ENCODE results near the gene GTF3C5. TPM values are rescaled to one million over a fixed set of nuclear protein-coding genes. Genes with fewer than 3 reads are reported as not detected.
"Not testable (repeated sequence)": the region's sequence is repeated elsewhere in the genome, so short reads cannot be mapped to it uniquely, and the experiment has no call there.

GTF3C5 gene
- total and polyA plus RNA-seq, 2 experiments from 2014 or later, result 52.5 to 66.0 TPM

GRCh38 chr9:132995879-132996278 lies 34.9 kb upstream of the GTF3C5 start:
- Histone ChIP-seq H3K36me3 (replicated peaks; ENCODE audit: insufficient read depth, low read depth) (no peaks in the 10 kb centered on the region), H3K79me2 (no peaks in the 10 kb centered on the region), H3K9me3 (ENCODE audit: low read depth) (no peaks in the 10 kb centered on the region), H3K27me3 (no peaks in the 10 kb centered on the region), H3K9me2 (replicated peaks; ENCODE audit: insufficient read depth) (no peaks in the 10 kb centered on the region), H3K27ac (no peak overlapping the region), H3K4me3 (no peak overlapping the region), H3K4me1 (ENCODE audit: insufficient read depth) (peaks cover 5% of the 10 kb centered on the region), H2AFZ (no peak overlapping the region), H4K20me1 (ENCODE audit: insufficient read depth, poor library complexity, severe bottlenecking) (no peaks in the 10 kb centered on the region), H3K4me2 (no peak overlapping the region)
- DNase-seq (ENCODE audit: low spot score), result no peak
- WGBS (ENCODE audit: low lambda C conversion rate, missing lambda C conversion rate), result 85% methylated on average over 8 of the region's 8 CpGs
- no peak for TF ChIP-seq EZH2phosphoT487 (IDR thresholded peaks at IDR 0.05; ENCODE audit: low read depth, severe bottlenecking, unreplicated experiment)
- TF ChIP-seq CTCF (IDR thresholded peaks at IDR 0.05; ENCODE audit: poor library complexity), result no peak
- no peak for TF ChIP-seq EZH2 (IDR thresholded peaks at IDR 0.05; ENCODE audit: borderline replicate concordance)

- no peaks in the 10 kb centered on the region for H3K9me2 ChIP-seq (replicated peaks; ENCODE audit: insufficient read depth)
- H3K27ac ChIP-seq, result no peak overlapping the region
- H3K4me2 ChIP-seq, result no peak overlapping the region
- H3K79me2 ChIP-seq, result no peaks in the 10 kb centered on the region
- H2AFZ ChIP-seq, result no peak overlapping the region
- no peaks in the 10 kb centered on the region for H3K36me3 ChIP-seq (replicated peaks; ENCODE audit: insufficient read depth, low read depth)
- TF ChIP-seq EZH2phosphoT487 (IDR thresholded peaks at IDR 0.05; ENCODE audit: low read depth, severe bottlenecking, unreplicated experiment) (no peak), EZH2 (IDR thresholded peaks at IDR 0.05; ENCODE audit: borderline replicate concordance) (no peak), CTCF (IDR thresholded peaks at IDR 0.05; ENCODE audit: poor library complexity) (no peak)
- H3K4me3 ChIP-seq, result no peak overlapping the region
- peaks cover 5% of the 10 kb centered on the region for H3K4me1 ChIP-seq (ENCODE audit: insufficient read depth)
- H4K20me1 ChIP-seq (ENCODE audit: insufficient read depth, poor library complexity, severe bottlenecking), result no peaks in the 10 kb centered on the region
- H3K27me3 ChIP-seq, result no peaks in the 10 kb centered on the region
- no peak for DNase-seq (ENCODE audit: low spot score)
- 82% methylated on average over 12 of the region's 13 CpGs for WGBS (ENCODE audit: low lambda C conversion rate, missing lambda C conversion rate)
- no peaks in the 10 kb centered on the region for H3K9me3 ChIP-seq (ENCODE audit: low read depth)
Observed at GRCh38 chr9:132996526-132996925, 34.3 kb upstream of the GTF3C5 start.

- no peak overlapping the region for H3K27ac ChIP-seq
- H3K27me3 ChIP-seq, result no peaks in the 10 kb centered on the region
- H3K4me2 ChIP-seq, result no peak overlapping the region
- no peaks in the 10 kb centered on the region for H3K9me3 ChIP-seq (ENCODE audit: low read depth)
- no peaks in the 10 kb centered on the region for H3K9me2 ChIP-seq (replicated peaks; ENCODE audit: insufficient read depth)
- no peak overlapping the region for H2AFZ ChIP-seq
- no peaks in the 10 kb centered on the region for H3K36me3 ChIP-seq (replicated peaks; ENCODE audit: insufficient read depth, low read depth)
- no peaks in the 10 kb centered on the region for H3K79me2 ChIP-seq
- TF ChIP-seq CTCF (IDR thresholded peaks at IDR 0.05; ENCODE audit: poor library complexity) (no peak), EZH2phosphoT487 (IDR thresholded peaks at IDR 0.05; ENCODE audit: low read depth, severe bottlenecking, unreplicated experiment) (no peak), EZH2 (IDR thresholded peaks at IDR 0.05; ENCODE audit: borderline replicate concordance) (no peak)
- 47% methylated on average over 4 of the region's 4 CpGs for WGBS (ENCODE audit: low lambda C conversion rate, missing lambda C conversion rate)
- peaks cover 5% of the 10 kb centered on the region for H3K4me1 ChIP-seq (ENCODE audit: insufficient read depth)
- no peaks in the 10 kb centered on the region for H4K20me1 ChIP-seq (ENCODE audit: insufficient read depth, poor library complexity, severe bottlenecking)
- H3K4me3 ChIP-seq, result no peak overlapping the region
- peak; percentile 58 for DNase-seq (ENCODE audit: low spot score)
Observed at GRCh38 chr9:132997591-132997990, 33.2 kb upstream of the GTF3C5 start.

- not testable (repeated sequence) for H3K27ac ChIP-seq
Observed at GRCh38 chr9:132998221-132998620, 32.6 kb upstream of the GTF3C5 start.

More at GRCh38 chr9:132998221-132998620, 32.6 kb upstream of the GTF3C5 start:
- not testable (repeated sequence) for H4K20me1 ChIP-seq (ENCODE audit: insufficient read depth, poor library complexity, severe bottlenecking); H3K4me1 ChIP-seq (ENCODE audit: insufficient read depth); H3K9me3 ChIP-seq (ENCODE audit: low read depth); H3K4me2 ChIP-seq; DNase-seq (ENCODE audit: low spot score); H3K4me3 ChIP-seq; H3K9me2 ChIP-seq (replicated peaks; ENCODE audit: insufficient read depth); H3K79me2 ChIP-seq; H2AFZ ChIP-seq; H3K36me3 ChIP-seq (replicated peaks; ENCODE audit: insufficient read depth, low read depth); H3K27me3 ChIP-seq
- 91% methylated on average over 3 of the region's 4 CpGs for WGBS (ENCODE audit: low lambda C conversion rate, missing lambda C conversion rate)

Measured in hepatocyte (in vitro differentiated cells).